Measurements from ENCODE around the gene SH3TC1.

The SH3TC1 gene

DNA sequence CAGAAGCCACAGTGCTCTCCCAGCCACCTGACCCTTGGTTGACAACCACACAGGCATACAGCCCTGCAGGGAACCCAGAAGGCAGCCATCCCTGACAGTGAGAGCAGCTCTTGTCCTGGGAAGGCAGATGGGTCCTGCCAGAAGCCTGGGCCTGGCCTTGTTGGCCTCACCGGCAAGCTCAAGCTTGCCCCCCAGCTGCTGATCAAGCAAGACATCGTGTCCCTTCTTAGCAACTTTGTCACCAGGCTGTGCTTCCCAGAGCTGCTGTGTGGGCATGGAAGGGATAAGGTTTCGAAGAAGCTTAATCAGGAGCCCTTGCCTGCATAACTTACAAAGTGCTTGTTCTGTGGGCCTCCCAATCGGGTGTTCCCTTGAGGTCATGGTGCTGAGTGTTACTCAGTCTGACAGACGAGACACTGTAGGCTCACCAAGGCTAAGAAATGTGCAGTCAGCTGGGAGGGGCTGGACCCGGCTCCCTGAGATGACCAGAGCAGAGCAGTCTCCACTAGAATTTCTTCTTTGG, 33.7 kb upstream of the SH3TC1 start:
- Histone ChIP-seq H3K27ac (ENCODE audit: poor library complexity, severe bottlenecking) (no peak overlapping the region), H3K4me1 (ENCODE audit: insufficient read depth, poor library complexity, severe bottlenecking) (no peaks in the 10 kb centered on the region), H3K4me3 (ENCODE audit: severe bottlenecking) (no peak overlapping the region), H3K27me3 (ENCODE audit: insufficient read depth, poor library complexity, severe bottlenecking) (no peaks in the 10 kb centered on the region), H3K36me3 (ENCODE audit: low read depth) (no peaks in the 10 kb centered on the region), H3K9me3 (ENCODE audit: severe bottlenecking) (no peaks in the 10 kb centered on the region)
- no peak for TF ChIP-seq CTCF (IDR thresholded peaks at IDR 0.05; ENCODE audit: poor library complexity, severe bottlenecking)
- DNase-seq (ENCODE audit: low spot score) (no peak), ATAC-seq (ENCODE audit: low read depth) (no peak)

GRCh38 chr4:8167291-8167690, 31.8 kb upstream of the SH3TC1 start:
- TF ChIP-seq CTCF (IDR thresholded peaks at IDR 0.05; ENCODE audit: poor library complexity, severe bottlenecking) = no peak
- Histone ChIP-seq H3K4me1 (ENCODE audit: insufficient read depth, poor library complexity, severe bottlenecking) (no peaks in the 10 kb centered on the region), H3K9me3 (ENCODE audit: severe bottlenecking) (no peaks in the 10 kb centered on the region), H3K27ac (ENCODE audit: poor library complexity, severe bottlenecking) (no peak overlapping the region), H3K27me3 (ENCODE audit: insufficient read depth, poor library complexity, severe bottlenecking) (no peaks in the 10 kb centered on the region), H3K4me3 (ENCODE audit: severe bottlenecking) (no peak overlapping the region), H3K36me3 (ENCODE audit: low read depth) (no peaks in the 10 kb centered on the region)
- ATAC-seq (ENCODE audit: low read depth) (no peak), DNase-seq (ENCODE audit: low spot score) (no peak)

DNA sequence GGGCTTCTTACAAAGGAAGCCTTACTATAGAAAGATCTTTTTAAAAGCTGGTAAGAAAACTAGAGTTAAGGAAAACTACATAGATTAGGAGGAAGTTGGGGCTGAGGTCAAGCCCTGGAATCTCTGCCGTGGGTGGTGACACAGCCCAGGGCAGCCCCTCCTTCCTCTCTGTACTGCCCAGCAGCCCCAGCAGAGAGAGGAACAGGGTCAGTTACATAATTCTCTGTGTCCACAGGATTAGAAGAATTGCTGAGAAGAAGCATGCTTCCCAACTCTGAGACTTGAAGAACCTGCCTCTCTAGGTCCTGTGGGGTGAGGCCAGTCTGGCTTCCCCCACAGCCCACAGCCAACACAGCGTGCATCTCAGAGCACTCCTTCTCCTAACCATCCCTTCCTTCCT, 31.3 kb upstream of the SH3TC1 start:
- no peak for TF ChIP-seq CTCF (IDR thresholded peaks at IDR 0.05; ENCODE audit: poor library complexity, severe bottlenecking)
- Histone ChIP-seq H3K4me3 (ENCODE audit: severe bottlenecking) (no peak overlapping the region), H3K9me3 (ENCODE audit: severe bottlenecking) (no peaks in the 10 kb centered on the region), H3K27me3 (ENCODE audit: insufficient read depth, poor library complexity, severe bottlenecking) (no peaks in the 10 kb centered on the region), H3K27ac (ENCODE audit: poor library complexity, severe bottlenecking) (no peak overlapping the region), H3K36me3 (ENCODE audit: low read depth) (no peaks in the 10 kb centered on the region), H3K4me1 (ENCODE audit: insufficient read depth, poor library complexity, severe bottlenecking) (no peaks in the 10 kb centered on the region)
- no peak for ATAC-seq (ENCODE audit: low read depth)
- DNase-seq (ENCODE audit: low spot score) = no peak

DNA sequence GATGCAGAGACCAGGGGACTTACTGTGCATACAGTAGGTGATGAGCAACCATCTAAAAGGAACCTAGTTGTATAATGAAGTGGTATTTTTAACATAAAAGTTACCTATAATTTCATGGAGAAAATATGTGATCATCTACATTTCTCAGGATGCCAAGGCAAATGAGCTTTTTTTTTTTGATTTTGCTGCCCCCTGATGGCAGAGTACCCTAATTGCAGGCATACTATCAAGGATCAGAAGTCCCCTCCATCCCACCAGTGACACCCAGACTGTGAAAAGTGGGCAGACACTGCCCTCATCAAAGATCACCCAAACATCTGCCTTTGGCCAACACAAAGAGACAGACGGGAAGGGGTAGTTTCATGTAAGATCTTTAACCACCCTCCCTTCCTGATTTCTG, 30.9 kb upstream of the SH3TC1 start:
- TF ChIP-seq CTCF (IDR thresholded peaks at IDR 0.05; ENCODE audit: poor library complexity, severe bottlenecking) = peak; percentile 12
- Histone ChIP-seq H3K4me3 (ENCODE audit: severe bottlenecking) (no peak overlapping the region), H3K27ac (ENCODE audit: poor library complexity, severe bottlenecking) (no peak overlapping the region), H3K27me3 (ENCODE audit: insufficient read depth, poor library complexity, severe bottlenecking) (no peaks in the 10 kb centered on the region), H3K9me3 (ENCODE audit: severe bottlenecking) (no peaks in the 10 kb centered on the region), H3K36me3 (ENCODE audit: low read depth) (no peaks in the 10 kb centered on the region), H3K4me1 (ENCODE audit: insufficient read depth, poor library complexity, severe bottlenecking) (no peaks in the 10 kb centered on the region)
- ATAC-seq (ENCODE audit: low read depth) = no peak
- no peak for DNase-seq (ENCODE audit: low spot score)

DNA sequence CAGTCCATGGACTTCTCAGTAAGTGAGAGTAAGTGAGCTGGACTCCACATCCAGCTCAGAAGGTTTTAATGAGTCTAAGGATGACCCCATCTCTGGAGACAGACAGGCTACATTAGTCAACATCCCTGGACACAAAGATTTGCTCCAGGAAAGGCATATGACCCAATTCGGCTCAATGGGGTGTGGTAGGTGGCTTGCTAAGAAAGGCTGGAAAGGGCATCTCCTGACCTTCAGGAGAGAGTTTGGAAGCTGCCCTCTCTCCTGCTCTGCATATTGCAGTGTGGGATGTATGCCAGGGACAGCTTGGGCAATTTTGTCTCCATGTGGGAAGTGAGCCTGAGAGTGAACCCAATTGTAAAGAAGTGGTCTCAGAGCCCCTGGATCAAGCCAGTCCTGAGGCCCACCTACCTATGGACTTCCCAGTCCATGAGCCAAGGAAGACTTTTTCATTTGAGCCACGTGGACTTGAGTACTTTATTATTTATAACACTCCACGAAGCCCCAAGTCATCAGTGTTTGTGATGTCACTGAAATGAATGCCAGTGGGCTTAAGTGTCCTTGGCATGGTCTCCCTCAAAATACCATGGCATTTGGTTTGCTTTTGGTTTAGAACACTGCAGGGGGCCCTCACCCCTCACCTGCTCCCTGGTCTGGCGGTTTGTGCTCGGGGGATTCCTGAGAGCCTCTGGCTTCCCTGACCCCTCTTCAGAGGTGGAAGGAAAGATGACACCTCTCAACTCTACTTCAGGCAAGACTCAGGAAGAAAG, 30.1 kb upstream of the SH3TC1 start:
- H3K4me1 ChIP-seq (ENCODE audit: insufficient read depth, poor library complexity, severe bottlenecking) = no peaks in the 10 kb centered on the region
- DNase-seq (ENCODE audit: low spot score) (no peak), ATAC-seq (ENCODE audit: low read depth) (no peak)
- H3K9me3 ChIP-seq (ENCODE audit: severe bottlenecking) = no peaks in the 10 kb centered on the region
- no peaks in the 10 kb centered on the region for H3K27me3 ChIP-seq (ENCODE audit: insufficient read depth, poor library complexity, severe bottlenecking)
- no peak overlapping the region for H3K4me3 ChIP-seq (ENCODE audit: severe bottlenecking)
- no peaks in the 10 kb centered on the region for H3K36me3 ChIP-seq (ENCODE audit: low read depth)
- no peak for TF ChIP-seq CTCF (IDR thresholded peaks at IDR 0.05; ENCODE audit: poor library complexity, severe bottlenecking)
- H3K27ac ChIP-seq (ENCODE audit: poor library complexity, severe bottlenecking) = no peak overlapping the region

Data from RWPE2 (cell line).